ENCODE results near the gene PRR3. TPM values are rescaled to one million over a fixed set of nuclear protein-coding genes. Genes with fewer than 3 reads are reported as not detected.
A peak's percentile ranks its signal among the peaks of the same experiment; 100 is the strongest.

The PRR3 gene
- total RNA-seq, 1 donor from 2014 or later = 11.0 TPM

DNA sequence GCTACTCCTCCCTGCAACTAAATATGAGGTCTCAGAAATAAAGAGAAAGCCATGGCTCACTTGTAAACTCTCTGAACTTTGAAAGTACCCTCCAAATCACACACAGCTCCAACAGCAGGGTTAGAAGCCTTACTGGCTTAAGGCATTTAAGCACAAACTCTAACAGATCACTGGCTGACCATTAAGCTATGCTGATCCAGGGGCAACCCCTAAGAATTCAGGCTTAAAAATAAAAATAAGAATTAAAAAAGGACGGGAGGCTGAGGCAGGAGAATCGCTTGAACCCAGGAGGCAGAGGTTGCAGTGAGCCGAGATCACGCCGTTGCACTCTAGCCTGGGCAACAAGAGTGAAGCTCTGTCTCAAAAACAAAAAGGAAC, 45.9 kb upstream of the PRR3 start:
- H3K27ac ChIP-seq (ENCODE audit: low read depth, low read length) = no peak overlapping the region
- no peaks in the 10 kb centered on the region for H3K79me2 ChIP-seq (ENCODE audit: insufficient read depth, low read length)
- no peak for TF ChIP-seq EZH2 (IDR thresholded peaks at IDR 0.05; ENCODE audit: insufficient read depth, low read length)
- TF ChIP-seq, protein P1, sequence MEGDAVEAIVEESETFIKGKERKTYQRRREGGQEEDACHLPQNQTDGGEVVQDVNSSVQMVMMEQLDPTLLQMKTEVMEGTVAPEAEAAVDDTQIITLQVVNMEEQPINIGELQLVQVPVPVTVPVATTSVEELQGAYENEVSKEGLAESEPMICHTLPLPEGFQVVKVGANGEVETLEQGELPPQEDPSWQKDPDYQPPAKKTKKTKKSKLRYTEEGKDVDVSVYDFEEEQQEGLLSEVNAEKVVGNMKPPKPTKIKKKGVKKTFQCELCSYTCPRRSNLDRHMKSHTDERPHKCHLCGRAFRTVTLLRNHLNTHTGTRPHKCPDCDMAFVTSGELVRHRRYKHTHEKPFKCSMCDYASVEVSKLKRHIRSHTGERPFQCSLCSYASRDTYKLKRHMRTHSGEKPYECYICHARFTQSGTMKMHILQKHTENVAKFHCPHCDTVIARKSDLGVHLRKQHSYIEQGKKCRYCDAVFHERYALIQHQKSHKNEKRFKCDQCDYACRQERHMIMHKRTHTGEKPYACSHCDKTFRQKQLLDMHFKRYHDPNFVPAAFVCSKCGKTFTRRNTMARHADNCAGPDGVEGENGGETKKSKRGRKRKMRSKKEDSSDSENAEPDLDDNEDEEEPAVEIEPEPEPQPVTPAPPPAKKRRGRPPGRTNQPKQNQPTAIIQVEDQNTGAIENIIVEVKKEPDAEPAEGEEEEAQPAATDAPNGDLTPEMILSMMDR (IDR thresholded peaks at IDR 0.05; ENCODE audit: insufficient read depth, low read depth, low read length) = no peak
- no peak overlapping the region for H2AFZ ChIP-seq (ENCODE audit: low read depth, low read length)
- no peaks in the 10 kb centered on the region for H3K36me3 Mint-ChIP-seq (ENCODE audit: low read depth, unreplicated experiment)
- H3K27me3 ChIP-seq (ENCODE audit: insufficient read depth, low read length) = no peaks in the 10 kb centered on the region
- no peaks in the 10 kb centered on the region for H4K20me1 ChIP-seq (ENCODE audit: insufficient read depth, low read length)
- FAIRE-seq = no peak
- H3K4me3 Mint-ChIP-seq (ENCODE audit: unreplicated experiment) = no peak overlapping the region
- H3K4me2 ChIP-seq (ENCODE audit: low read length) = no peak overlapping the region
- H3K4me1 Mint-ChIP-seq (ENCODE audit: low read depth, unreplicated experiment) = peaks cover 9% of the 10 kb centered on the region
- H3K36me3 ChIP-seq (ENCODE audit: insufficient read depth, low read length) = no peaks in the 10 kb centered on the region
- no peaks in the 10 kb centered on the region for H3K9me3 ChIP-seq (ENCODE audit: insufficient read depth, low read depth, low read length)
- H3K4me1 ChIP-seq (ENCODE audit: insufficient read depth, low read length) = no peaks in the 10 kb centered on the region
- DNase-seq (ENCODE audit: low read depth) = no peak
- H3K4me3 ChIP-seq (ENCODE audit: insufficient read depth, low read depth, low read length) = no peak overlapping the region
- no peak overlapping the region for H3K27ac Mint-ChIP-seq (ENCODE audit: unreplicated experiment)
- no peak overlapping the region for H3K9ac ChIP-seq (ENCODE audit: low read length)
- H3K27me3 Mint-ChIP-seq (ENCODE audit: low read depth, unreplicated experiment) = peaks cover 8% of the 10 kb centered on the region
- H3K9me3 Mint-ChIP-seq (ENCODE audit: unreplicated experiment) = no peaks in the 10 kb centered on the region

DNA sequence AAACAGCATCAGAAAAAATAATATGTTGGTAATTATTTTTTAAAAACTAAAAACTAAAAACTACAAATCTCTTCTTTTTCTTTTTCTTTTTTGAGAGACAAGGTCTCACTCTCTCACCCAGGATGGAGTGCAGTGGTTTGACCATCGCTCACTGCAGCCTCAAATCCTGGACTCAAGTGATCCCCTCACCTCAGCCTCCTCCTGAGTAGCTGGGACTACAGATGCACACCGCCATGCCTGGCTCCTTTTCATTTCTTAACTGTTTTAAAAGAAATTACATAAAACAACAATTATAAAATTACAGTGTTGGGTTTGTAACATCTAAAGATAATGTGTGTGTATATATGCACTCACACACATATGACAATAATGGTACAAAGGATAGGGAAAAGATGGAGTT, 43.6 kb upstream of the PRR3 start:
- peaks cover 6% of the 10 kb centered on the region for H3K27me3 Mint-ChIP-seq (ENCODE audit: low read depth, unreplicated experiment)
- no peak overlapping the region for H3K4me3 Mint-ChIP-seq (ENCODE audit: unreplicated experiment)
- no peaks in the 10 kb centered on the region for H3K36me3 Mint-ChIP-seq (ENCODE audit: low read depth, unreplicated experiment)

DNA sequence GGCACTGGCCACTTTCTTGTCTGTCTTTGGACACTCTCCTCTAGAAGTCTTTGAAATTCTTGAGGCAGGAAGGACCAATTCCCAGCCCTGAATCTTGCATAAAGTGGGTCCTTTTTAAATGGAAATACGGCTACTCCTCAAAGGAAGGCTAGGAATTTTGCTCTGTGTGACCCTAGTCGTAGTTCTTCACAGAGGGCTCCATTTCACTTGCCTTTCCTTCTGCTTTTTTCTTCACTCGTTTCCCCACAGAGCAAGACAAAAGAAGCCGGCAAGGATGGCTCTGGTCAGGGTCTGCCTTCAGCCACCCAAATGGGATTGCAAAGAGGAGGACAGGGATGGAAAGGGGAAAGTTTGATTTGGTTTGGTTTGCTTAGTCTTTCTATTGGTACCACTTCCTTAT, 42.0 kb upstream of the PRR3 start:
- Histone ChIP-seq H3K9ac (ENCODE audit: low read length) (no peak overlapping the region), H3K27ac (ENCODE audit: low read depth, low read length) (no peak overlapping the region), H3K4me2 (ENCODE audit: low read length) (no peak overlapping the region), H4K20me1 (ENCODE audit: insufficient read depth, low read length) (no peaks in the 10 kb centered on the region), H3K9me3 (ENCODE audit: insufficient read depth, low read depth, low read length) (no peaks in the 10 kb centered on the region), H3K4me1 (ENCODE audit: insufficient read depth, low read length) (no peaks in the 10 kb centered on the region), H2AFZ (ENCODE audit: low read depth, low read length) (peak overlapping the region; percentile 19), H3K27me3 (ENCODE audit: insufficient read depth, low read length) (no peaks in the 10 kb centered on the region), H3K36me3 (ENCODE audit: insufficient read depth, low read length) (no peaks in the 10 kb centered on the region), H3K4me3 (ENCODE audit: insufficient read depth, low read depth, low read length) (no peak overlapping the region), H3K79me2 (ENCODE audit: insufficient read depth, low read length) (no peaks in the 10 kb centered on the region)
- no peak for TF ChIP-seq EZH2 (IDR thresholded peaks at IDR 0.05; ENCODE audit: insufficient read depth, low read length)
- TF ChIP-seq, protein P1 (IDR thresholded peaks at IDR 0.05; ENCODE audit: insufficient read depth, low read depth, low read length) = no peak
- no peaks in the 10 kb centered on the region for H3K4me1 Mint-ChIP-seq (ENCODE audit: low read depth, unreplicated experiment)
- H3K27ac Mint-ChIP-seq (ENCODE audit: unreplicated experiment) = no peak overlapping the region
- peaks cover 3% of the 10 kb centered on the region for H3K9me3 Mint-ChIP-seq (ENCODE audit: unreplicated experiment)
- no peak for FAIRE-seq
- no peak overlapping the region for H3K4me3 Mint-ChIP-seq (ENCODE audit: unreplicated experiment)
- H3K36me3 Mint-ChIP-seq (ENCODE audit: low read depth, unreplicated experiment) = no peaks in the 10 kb centered on the region
- DNase-seq (ENCODE audit: low read depth) = no peak
- H3K27me3 Mint-ChIP-seq (ENCODE audit: low read depth, unreplicated experiment) = peaks cover 6% of the 10 kb centered on the region

More for the DNA sequence above, 43.6 kb upstream of the PRR3 start:
- no peak overlapping the region for H3K4me3 ChIP-seq (ENCODE audit: insufficient read depth, low read depth, low read length)
- DNase-seq (ENCODE audit: low read depth) (no peak), FAIRE-seq (no peak)
- H2AFZ ChIP-seq (ENCODE audit: low read depth, low read length) = no peak overlapping the region
- Mint-ChIP-seq H3K4me1 (ENCODE audit: low read depth, unreplicated experiment) (peaks cover 9% of the 10 kb centered on the region), H3K27ac (ENCODE audit: unreplicated experiment) (no peak overlapping the region), H3K9me3 (ENCODE audit: unreplicated experiment) (peaks cover 3% of the 10 kb centered on the region)
- no peaks in the 10 kb centered on the region for H3K79me2 ChIP-seq (ENCODE audit: insufficient read depth, low read length)
- no peak overlapping the region for H3K9ac ChIP-seq (ENCODE audit: low read length)
- H3K9me3 ChIP-seq (ENCODE audit: insufficient read depth, low read depth, low read length) = no peaks in the 10 kb centered on the region
- TF ChIP-seq, protein P1 (IDR thresholded peaks at IDR 0.05; ENCODE audit: insufficient read depth, low read depth, low read length) = no peak
- TF ChIP-seq EZH2 (IDR thresholded peaks at IDR 0.05; ENCODE audit: insufficient read depth, low read length) = no peak
- H3K36me3 ChIP-seq (ENCODE audit: insufficient read depth, low read length) = no peaks in the 10 kb centered on the region
- no peaks in the 10 kb centered on the region for H3K4me1 ChIP-seq (ENCODE audit: insufficient read depth, low read length)
- H4K20me1 ChIP-seq (ENCODE audit: insufficient read depth, low read length) = no peaks in the 10 kb centered on the region
- no peaks in the 10 kb centered on the region for H3K27me3 ChIP-seq (ENCODE audit: insufficient read depth, low read length)
- H3K4me2 ChIP-seq (ENCODE audit: low read length) = no peak overlapping the region
- no peak overlapping the region for H3K27ac ChIP-seq (ENCODE audit: low read depth, low read length)

Measured in astrocyte (in vitro differentiated cells and primary cell).